NT2/D1 (cell line): ENCODE measurements around the gene GEMIN8.

Experiments used
- SUZ12 ChIP-seq: IDR thresholded peaks from 2 replicates; pipeline ENCODE4 v1.6.1; 2011; ENCODE audit not compliant: insufficient read length, insufficient read depth; ENCODE audit errors: extremely low read depth
- YY1 ChIP-seq: IDR thresholded peaks from 2 replicates; pipeline ENCODE4 v1.6.1; 2011; ENCODE audit not compliant: insufficient read length, insufficient read depth

DNA sequence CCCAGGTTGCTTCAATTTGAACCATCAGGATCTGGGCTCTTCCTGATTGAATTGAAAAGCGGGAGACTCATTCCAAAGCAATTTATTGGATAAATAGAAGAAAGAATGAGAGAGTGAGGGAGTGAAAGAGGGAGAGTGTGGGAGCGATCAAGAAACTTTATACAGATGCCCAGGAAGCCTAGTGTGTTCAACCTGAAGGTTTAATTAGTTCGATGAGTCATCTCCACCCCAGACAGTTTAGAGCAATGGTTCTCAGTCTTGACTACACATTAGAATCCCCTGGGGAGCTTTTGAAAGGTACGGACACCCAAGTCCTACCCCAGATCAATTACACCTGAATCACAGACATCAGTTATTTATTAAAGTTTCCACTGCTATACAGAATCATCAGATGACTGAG, 61.5 kb downstream of the GEMIN8 start:
- no peak for TF ChIP-seq YY1
- TF ChIP-seq SUZ12, result no peak
